Memory B cell (primary cell): Measurements from ENCODE around the gene SLC35G3.
"Not testable (repeated sequence)": the region's sequence is repeated elsewhere in the genome, so short reads cannot be mapped to it uniquely, and the experiment has no call there.

Source experiments
- ATAC-seq: fragments of 150-1000 bp; cut with Tn5 transposase; 2 replicates; pipeline ENCODE4 v1.10.0; 2021; ENCODE audit warnings: low read depth, mild to moderate bottlenecking, moderate library complexity
- DNase-seq, 2 donors: peaks; one replicate each; pipeline ENCODE4 v3.0.0; 2022; ENCODE audit warnings: low spot score in 2 of 2
- H3K27ac Mint-ChIP-seq: one replicate; pipeline ENCODE4 v1.8.0; 2022; ENCODE audit warnings: mild to moderate bottlenecking, moderate library complexity, mixed read lengths
- H3K27me3 Mint-ChIP-seq: one replicate; pipeline ENCODE4 v1.8.0; 2022; ENCODE audit warnings: mixed read lengths
- H3K36me3 Mint-ChIP-seq: one replicate; pipeline ENCODE4 v1.8.0; 2022; ENCODE audit warnings: mild to moderate bottlenecking, mixed read lengths
- H3K4me1 Mint-ChIP-seq: one replicate; pipeline ENCODE4 v1.8.0; 2022; ENCODE audit warnings: mixed read lengths
- H3K4me3 Mint-ChIP-seq: one replicate; pipeline ENCODE4 v1.8.0; 2022; ENCODE audit warnings: mild to moderate bottlenecking, moderate library complexity, mixed read lengths
- H3K9me3 Mint-ChIP-seq: one replicate; pipeline ENCODE4 v1.8.0; 2022; ENCODE audit warnings: mixed read lengths

The SLC35G3 gene

DNA sequence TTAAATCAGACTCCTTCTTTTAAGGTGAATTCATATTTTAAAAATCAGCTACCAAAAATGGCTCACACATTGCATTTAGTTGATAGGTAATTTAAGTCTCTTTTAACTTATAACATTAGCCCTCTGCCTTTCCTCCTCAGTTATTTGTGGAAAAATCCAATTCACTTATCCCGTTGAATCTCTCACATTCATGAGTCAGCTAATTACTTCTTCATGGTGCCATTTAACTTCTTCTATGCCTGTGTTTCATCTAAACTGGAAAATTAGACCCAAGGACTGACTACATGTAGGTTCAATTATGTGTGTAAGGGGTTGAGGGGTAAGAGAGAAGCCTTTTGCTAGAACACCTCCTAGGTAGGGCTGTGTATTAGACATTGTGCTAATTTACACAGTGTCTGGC, 30.2 kb upstream of the SLC35G3 start:
- no peaks in the 10 kb centered on the region for H3K36me3 Mint-ChIP-seq
- ATAC-seq (no peak), DNase-seq (no peak)
- H3K9me3 Mint-ChIP-seq, result no peaks in the 10 kb centered on the region
- no peaks in the 10 kb centered on the region for H3K4me1 Mint-ChIP-seq
- H3K4me3 Mint-ChIP-seq, result no peak overlapping the region
- H3K27me3 Mint-ChIP-seq, result peaks cover 4% of the 10 kb centered on the region
- H3K27ac Mint-ChIP-seq, result no peak overlapping the region

DNA sequence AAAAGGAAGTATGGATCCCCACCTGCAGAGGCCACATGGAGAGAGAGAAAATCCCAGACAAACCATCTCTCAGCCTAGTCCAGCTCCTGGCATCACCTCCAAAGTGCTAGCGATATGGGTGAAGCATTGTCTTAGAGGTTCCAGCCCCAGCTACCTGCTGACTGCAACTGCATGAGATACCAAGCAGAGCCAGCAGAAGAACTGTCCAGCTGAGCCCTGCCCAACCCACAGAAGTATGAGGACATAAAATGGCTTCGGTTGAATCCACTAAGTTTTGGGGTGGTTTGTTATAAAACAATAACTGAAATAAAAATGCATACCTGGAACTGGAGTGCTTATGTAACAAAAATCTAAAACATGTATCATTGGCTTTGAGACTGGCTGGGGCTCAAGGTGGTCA, 28.3 kb upstream of the SLC35G3 start:
- H3K27me3 Mint-ChIP-seq, result peaks cover 5% of the 10 kb centered on the region
- H3K4me3 Mint-ChIP-seq, result no peak overlapping the region
- DNase-seq, result no peak
- H3K4me1 Mint-ChIP-seq, result no peaks in the 10 kb centered on the region
- no peak overlapping the region for H3K27ac Mint-ChIP-seq
- no peaks in the 10 kb centered on the region for H3K9me3 Mint-ChIP-seq
- H3K36me3 Mint-ChIP-seq, result no peaks in the 10 kb centered on the region
- no peak for ATAC-seq

DNA sequence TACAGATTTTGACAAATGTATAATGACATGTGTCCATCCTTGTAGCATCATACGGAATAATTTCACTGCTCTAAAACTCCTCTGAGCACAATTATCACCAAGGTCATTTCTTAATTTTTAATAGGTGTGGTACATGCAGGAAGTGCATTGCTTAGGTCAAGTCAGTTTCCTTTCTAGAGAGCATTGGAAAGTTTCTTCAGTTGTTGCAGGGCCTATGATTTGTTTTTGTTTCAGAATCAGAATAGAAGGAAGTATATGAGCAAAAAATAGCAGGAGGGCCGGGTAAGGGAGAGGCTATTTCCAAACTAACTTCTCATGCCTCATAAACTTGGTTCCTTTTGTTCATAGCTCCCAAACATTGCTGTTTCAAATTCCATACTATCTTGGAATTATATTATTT, 24.7 kb upstream of the SLC35G3 start:
- DNase-seq, result no peak
- Mint-ChIP-seq H3K4me1 (peaks cover 4% of the 10 kb centered on the region), H3K36me3 (no peaks in the 10 kb centered on the region), H3K9me3 (no peaks in the 10 kb centered on the region), H3K27me3 (peaks cover 4% of the 10 kb centered on the region), H3K4me3 (no peak overlapping the region), H3K27ac (no peak overlapping the region)
- ATAC-seq, result no peak

DNA sequence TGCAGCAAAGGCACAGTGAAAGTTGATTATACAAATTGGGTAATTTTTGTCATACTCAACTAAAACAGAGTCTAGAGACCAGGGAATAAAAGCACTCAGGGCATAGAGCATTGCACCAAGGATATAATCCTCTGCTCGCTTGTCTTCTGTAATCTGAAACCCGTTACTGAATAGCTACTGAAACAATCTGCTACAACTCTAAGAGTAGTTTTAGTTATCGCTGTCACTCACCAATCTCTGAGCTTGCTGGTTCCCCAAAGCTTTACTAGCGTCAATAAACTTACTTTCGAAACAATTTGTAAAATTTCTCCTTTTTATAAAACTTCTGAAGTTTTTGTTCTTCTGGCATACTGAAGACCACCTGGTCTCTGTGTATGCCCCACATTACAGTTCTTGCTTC, 22.9 kb upstream of the SLC35G3 start:
- ATAC-seq (no peak), DNase-seq (no peak)
- Mint-ChIP-seq H3K4me3 (no peak overlapping the region), H3K36me3 (no peaks in the 10 kb centered on the region), H3K27me3 (peaks cover 4% of the 10 kb centered on the region), H3K27ac (no peak overlapping the region), H3K9me3 (no peaks in the 10 kb centered on the region), H3K4me1 (peaks cover 4% of the 10 kb centered on the region)

DNA sequence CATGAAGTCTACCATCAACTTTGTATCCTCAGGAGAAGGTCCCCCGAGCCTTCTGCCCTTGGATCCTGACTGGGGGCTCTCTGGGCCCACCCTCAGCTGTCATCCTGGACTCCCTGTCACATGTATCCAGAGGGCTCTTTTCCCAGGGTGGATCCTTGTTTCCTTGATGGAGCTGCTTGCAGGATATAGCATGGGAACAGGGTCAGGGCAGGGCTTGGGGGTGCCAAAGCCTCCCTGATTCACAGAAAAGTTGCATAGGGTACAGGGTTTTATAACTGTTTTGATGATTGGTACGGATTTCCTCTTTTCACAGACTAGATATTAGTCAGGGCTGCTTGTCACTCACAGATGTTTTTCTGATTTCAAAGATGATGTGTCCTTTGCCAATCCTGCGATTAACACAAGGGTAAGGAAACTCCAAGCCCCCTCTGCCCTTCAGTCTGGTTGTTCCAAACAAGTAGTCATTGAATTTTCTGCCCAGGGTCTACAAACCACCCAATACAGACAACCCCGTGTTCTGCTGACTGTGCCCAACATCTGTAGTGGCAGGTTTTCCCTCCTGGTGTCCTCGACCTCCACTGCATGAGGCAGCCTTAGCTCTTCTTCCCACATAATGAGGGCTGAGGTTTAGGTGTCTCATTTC, 20.6 kb upstream of the SLC35G3 start:
- H3K36me3 Mint-ChIP-seq, result no peaks in the 10 kb centered on the region
- DNase-seq (no peak), ATAC-seq (no peak)
- no peak overlapping the region for H3K4me3 Mint-ChIP-seq
- peaks cover 4% of the 10 kb centered on the region for H3K4me1 Mint-ChIP-seq
- peaks cover 7% of the 10 kb centered on the region for H3K27me3 Mint-ChIP-seq
- H3K9me3 Mint-ChIP-seq, result no peaks in the 10 kb centered on the region
- H3K27ac Mint-ChIP-seq, result no peak overlapping the region

DNA sequence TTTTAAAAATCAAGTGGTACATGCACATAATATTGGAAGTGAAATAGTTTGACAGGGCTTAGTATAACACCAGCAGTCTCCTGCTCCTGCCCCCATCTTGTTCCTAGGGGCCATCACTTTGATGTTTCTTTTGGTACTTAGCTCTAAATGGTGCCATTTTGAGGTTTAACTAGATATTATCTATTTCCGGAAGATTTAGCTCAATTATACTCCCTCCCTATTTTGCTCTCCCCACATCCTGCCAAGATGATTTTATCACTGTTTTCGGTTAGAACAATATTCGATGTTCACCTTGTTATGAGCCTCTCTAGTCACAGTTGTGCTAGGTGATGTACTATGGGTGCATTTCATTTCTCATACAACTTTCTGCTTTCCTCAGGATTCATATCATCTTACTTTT, 20.0 kb upstream of the SLC35G3 start:
- Mint-ChIP-seq H3K27me3 (peaks cover 11% of the 10 kb centered on the region), H3K36me3 (no peaks in the 10 kb centered on the region), H3K4me1 (peaks cover 4% of the 10 kb centered on the region), H3K4me3 (no peak overlapping the region), H3K9me3 (peaks cover 1% of the 10 kb centered on the region), H3K27ac (no peak overlapping the region)
- ATAC-seq (no peak), DNase-seq (no peak)

DNA sequence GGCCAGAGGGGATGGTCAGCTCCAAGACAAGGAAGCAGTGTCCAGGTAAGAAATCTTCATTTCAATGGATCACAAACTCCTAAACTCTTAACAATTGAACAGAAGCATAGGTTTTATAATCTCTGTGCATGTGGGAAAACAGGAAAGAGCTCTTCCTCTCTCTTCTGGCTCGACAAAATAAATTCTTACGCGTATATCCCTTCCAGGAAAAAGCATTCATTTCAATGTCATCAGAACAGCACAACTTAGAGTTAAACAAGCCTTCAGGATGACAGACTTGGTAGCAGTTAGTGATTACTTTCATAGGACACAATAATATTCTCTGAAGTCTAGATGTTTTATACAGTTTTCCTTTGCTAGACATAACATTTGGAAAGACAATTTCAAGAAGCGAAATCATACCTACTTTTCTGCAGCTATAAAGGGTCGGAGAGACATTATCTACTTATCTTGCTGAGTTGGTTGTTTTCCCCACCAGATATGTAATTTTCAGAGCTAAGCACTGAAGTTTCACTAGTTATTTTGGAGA, 19.3 kb upstream of the SLC35G3 start:
- DNase-seq (no peak), ATAC-seq (no peak)
- Mint-ChIP-seq H3K36me3 (no peaks in the 10 kb centered on the region), H3K27me3 (peaks cover 12% of the 10 kb centered on the region), H3K4me1 (peaks cover 4% of the 10 kb centered on the region), H3K27ac (no peak overlapping the region), H3K4me3 (no peak overlapping the region), H3K9me3 (peaks cover 1% of the 10 kb centered on the region)

DNA sequence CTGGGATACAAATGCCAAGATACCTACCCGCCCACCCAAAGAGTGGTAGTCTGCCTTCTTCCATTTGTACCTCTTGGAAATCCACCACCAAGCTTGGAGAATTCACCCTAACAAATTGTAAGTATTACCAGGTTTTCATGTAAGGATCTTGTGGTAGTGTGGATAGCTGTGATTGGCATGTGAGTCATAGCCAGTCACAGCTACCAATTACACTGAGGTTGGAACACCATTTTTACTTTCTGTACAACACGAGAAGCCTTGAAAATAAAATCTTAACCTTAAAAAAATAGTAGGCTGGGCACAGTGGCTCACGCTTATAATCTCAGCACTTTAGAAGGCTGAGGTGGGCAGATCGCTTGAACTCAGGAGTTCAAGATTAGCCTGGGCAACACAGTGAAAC, 18.5 kb upstream of the SLC35G3 start:
- Mint-ChIP-seq H3K9me3 (peaks cover 1% of the 10 kb centered on the region), H3K27me3 (peaks cover 12% of the 10 kb centered on the region), H3K4me3 (no peak overlapping the region), H3K4me1 (peaks cover 4% of the 10 kb centered on the region), H3K36me3 (no peaks in the 10 kb centered on the region), H3K27ac (no peak overlapping the region)
- no peak for DNase-seq
- no peak for ATAC-seq

DNA sequence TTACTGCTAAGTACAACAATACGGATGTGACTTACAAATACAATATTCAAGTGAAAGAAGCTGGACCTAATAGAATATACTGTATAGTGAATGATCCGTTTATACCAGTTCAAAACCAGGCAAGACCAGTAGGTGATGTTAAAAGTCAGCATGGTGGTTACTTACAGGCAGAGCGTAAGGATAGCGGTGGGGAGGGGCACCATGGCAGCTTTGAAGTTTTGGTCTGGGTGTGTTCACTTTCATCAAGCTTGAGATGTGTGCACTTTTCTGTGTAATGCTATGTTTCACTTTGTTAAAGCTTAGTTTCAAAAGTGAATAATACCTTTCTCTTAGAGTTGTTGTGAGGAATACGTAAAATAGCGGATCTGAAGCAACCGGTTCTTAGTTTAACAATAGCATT, 16.5 kb upstream of the SLC35G3 start:
- Mint-ChIP-seq H3K4me1 (peaks cover 2% of the 10 kb centered on the region), H3K4me3 (no peak overlapping the region), H3K36me3 (no peaks in the 10 kb centered on the region), H3K27ac (no peak overlapping the region), H3K9me3 (peaks cover 1% of the 10 kb centered on the region), H3K27me3 (peaks cover 16% of the 10 kb centered on the region)
- no peak for DNase-seq
- no peak for ATAC-seq

DNA sequence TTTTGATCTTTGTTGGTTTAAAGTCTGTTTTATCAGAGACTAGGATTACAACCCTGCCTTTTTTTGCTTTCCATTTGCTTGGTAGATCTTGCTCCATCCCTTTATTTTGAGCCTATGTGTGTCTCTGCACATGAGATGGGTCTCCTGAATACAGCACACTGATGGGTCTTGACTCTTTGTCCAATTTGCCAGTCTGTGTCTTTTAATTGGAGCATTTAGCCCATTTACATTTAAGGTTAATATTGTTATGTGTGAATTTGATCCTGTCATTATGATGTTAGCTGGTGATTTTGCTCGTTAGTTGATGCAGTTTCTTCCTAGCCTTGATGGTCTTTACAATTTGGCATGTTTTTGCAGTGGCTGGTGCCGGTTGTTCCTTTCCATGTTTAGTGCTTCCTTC, 8.4 kb upstream of the SLC35G3 start:
- not testable (repeated sequence) for H3K27ac Mint-ChIP-seq, H3K36me3 Mint-ChIP-seq, H3K4me1 Mint-ChIP-seq, H3K4me3 Mint-ChIP-seq, ATAC-seq, DNase-seq
- Mint-ChIP-seq H3K9me3 (peaks cover 11% of the 10 kb centered on the region), H3K27me3 (peaks cover 18% of the 10 kb centered on the region)

DNA sequence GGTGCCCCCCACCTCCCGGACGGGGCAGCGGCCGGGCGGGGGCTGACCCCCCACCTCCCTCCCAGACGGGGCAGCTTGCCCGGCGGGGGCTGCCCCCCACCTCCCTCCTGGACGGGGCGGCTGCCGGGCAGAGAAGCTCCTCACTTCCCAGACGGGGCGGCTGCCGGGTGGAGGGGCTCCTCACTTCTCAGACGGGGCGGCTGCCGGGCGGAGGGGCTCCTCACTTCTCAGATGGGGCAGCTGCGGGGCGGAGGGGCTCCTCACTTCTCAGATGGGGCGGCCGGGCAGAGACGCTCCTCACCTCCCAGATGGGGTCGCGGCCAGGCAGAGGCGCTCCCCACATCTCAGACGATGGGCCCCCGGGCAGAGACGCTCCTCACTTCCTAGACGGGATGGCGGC, 869 bp upstream of the SLC35G3 start:
- DNase-seq, H3K4me1 Mint-ChIP-seq, H3K36me3 Mint-ChIP-seq, H3K9me3 Mint-ChIP-seq, H3K4me3 Mint-ChIP-seq, ATAC-seq, H3K27ac Mint-ChIP-seq: not testable (repeated sequence)
- H3K27me3 Mint-ChIP-seq, result peaks cover 14% of the 10 kb centered on the region

DNA sequence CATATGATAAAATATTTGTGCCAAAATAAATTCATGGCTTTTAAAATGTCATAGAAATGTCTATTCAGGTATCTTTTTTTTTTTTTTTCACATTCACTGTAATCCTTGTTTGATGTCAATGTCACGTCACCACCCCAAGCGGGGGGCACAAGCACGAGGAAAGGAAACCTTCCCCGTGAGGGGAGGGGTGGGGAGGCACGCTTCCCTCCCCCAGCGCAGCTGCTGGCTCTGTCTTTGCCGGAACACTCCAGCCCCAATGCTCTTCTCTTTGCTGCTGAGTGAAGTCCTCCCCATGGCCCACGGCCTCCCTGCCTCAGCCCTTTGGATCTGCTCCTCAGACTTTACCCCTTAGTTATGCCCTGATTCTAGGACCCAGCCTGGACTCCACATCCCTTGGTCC, 1.5 kb downstream of the SLC35G3 start:
- no peaks in the 10 kb centered on the region for H3K4me1 Mint-ChIP-seq
- no peaks in the 10 kb centered on the region for H3K36me3 Mint-ChIP-seq
- H3K4me3 Mint-ChIP-seq, result no peak overlapping the region
- no peaks in the 10 kb centered on the region for H3K9me3 Mint-ChIP-seq
- ATAC-seq, result no peak
- no peak for DNase-seq
- no peak overlapping the region for H3K27ac Mint-ChIP-seq
- peaks cover 10% of the 10 kb centered on the region for H3K27me3 Mint-ChIP-seq

DNA sequence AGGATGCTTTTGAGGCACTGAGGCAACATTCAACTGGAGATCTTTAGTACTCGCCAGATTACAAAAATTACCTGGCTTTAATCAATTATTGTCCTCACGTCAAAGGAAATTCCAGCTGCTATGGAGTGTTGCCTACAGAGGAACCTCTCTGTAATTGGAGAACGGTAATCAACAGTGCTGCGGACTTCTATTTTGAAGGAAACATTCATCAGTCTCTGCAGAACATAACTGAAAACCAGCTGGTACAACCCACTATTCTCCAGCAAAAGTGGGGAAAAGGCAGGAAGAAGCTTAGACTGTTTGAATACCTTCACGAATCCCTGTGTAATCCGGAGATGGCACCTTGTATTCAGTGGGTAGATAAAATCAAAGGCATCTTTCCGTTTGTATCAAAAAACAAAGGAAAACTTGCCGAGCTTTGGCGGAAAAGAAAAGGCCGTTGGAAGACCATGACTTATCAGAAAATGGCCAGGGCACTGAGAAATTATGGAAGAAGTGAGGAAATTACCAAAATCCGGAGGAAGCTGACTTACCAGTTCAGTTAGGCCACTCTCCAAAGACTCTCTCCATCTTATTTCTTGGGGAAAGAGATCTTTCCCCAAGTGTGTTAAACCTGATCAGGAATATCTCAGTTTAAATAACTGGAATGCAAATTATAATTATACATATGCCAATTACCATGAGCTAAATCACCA, 3.0 kb downstream of the SLC35G3 start:
- ATAC-seq (no peak), DNase-seq (no peak)
- H3K9me3 Mint-ChIP-seq, result no peaks in the 10 kb centered on the region
- no peaks in the 10 kb centered on the region for H3K36me3 Mint-ChIP-seq
- H3K27ac Mint-ChIP-seq, result no peak overlapping the region
- H3K4me3 Mint-ChIP-seq, result no peak overlapping the region
- H3K27me3 Mint-ChIP-seq, result peaks cover 13% of the 10 kb centered on the region
- no peaks in the 10 kb centered on the region for H3K4me1 Mint-ChIP-seq

DNA sequence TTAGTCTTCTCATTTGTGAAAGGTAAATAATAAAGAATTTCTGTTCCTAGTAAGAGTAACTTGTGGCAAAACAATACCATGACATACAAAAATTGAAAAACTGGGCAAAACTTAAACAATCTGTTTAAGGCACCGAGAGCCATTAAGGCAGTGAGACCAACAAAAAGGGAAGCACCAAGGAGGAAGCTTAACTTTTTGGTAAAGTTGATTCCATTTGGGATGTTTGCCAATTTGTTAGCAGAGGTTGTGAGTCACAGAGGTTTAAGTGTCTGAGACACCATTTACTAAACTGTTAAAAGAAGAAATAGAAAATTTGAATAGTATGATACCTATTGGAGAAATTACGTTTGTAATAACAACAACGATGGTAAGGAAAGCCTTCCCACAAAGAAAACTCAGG, 4.9 kb downstream of the SLC35G3 start:
- no peaks in the 10 kb centered on the region for H3K9me3 Mint-ChIP-seq
- DNase-seq (no peak), ATAC-seq (no peak)
- H3K36me3 Mint-ChIP-seq, result no peaks in the 10 kb centered on the region
- peaks cover 22% of the 10 kb centered on the region for H3K27me3 Mint-ChIP-seq
- H3K27ac Mint-ChIP-seq, result no peak overlapping the region
- peaks cover 4% of the 10 kb centered on the region for H3K4me1 Mint-ChIP-seq
- no peak overlapping the region for H3K4me3 Mint-ChIP-seq

DNA sequence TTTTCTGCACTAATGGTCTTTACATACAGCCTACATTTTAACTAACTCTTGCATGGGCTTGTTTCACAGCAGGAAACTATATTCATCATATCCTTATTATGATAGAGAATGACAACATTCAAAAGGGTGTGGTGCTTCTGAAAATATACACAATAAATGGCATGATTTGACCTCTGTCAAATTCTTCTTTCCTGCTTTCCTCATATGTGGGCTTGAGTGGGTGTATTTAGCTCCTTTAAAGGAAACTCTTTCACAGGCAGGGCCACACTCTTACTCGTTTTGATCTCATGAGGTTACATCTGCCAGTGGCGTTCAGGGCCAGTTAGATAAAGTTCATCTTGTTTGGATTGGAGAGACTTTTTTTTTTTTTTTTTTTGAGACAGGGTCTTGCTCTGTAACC, 6.1 kb downstream of the SLC35G3 start:
- ATAC-seq (no peak), DNase-seq (no peak)
- no peaks in the 10 kb centered on the region for H3K9me3 Mint-ChIP-seq
- peaks cover 4% of the 10 kb centered on the region for H3K4me1 Mint-ChIP-seq
- no peak overlapping the region for H3K4me3 Mint-ChIP-seq
- no peak overlapping the region for H3K27ac Mint-ChIP-seq
- H3K36me3 Mint-ChIP-seq, result no peaks in the 10 kb centered on the region
- peaks cover 18% of the 10 kb centered on the region for H3K27me3 Mint-ChIP-seq
